ENCODE results near the gene MED23. TPM values are rescaled to one million over a fixed set of nuclear protein-coding genes. Genes with fewer than 3 reads are reported as not detected.
"Not testable (repeated sequence)": the region's sequence is repeated elsewhere in the genome, so short reads cannot be mapped to it uniquely, and the experiment has no call there.

Gene MED23
- total RNA-seq, 4 donors from 2014 or later = 17.1 to 21.2 (median 18.7) TPM

DNA sequence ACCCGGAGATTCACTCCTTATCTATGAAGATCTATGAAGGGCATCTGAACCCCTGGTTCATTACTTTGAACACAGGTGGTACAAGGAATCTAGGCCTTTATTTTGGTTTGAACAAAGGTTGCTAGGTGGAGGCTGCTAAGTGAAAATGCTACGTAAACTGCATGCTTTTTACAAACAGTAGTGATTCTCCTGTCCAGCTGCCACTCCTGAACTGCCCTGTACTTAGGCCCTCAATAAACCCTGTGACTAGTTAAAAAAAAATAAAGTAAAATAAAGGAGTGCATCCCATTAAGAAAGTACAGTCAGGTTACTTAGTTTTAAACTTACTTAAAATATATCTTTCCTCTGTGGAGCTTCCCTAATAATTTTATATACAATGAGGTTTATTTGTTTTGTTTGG, 82.7 kb downstream of the MED23 start:
- Histone ChIP-seq H3K27ac (replicated peaks in 1 of 4) (no peak overlapping the region), H3K4me1 (no peaks in the 10 kb centered on the region), H3K36me3 (no peaks in the 10 kb centered on the region), H3K9me3 (no peaks in the 10 kb centered on the region), H3K27me3 (no peaks in the 10 kb centered on the region), H3K4me3 (no peak overlapping the region)
- no peak for DNase-seq (ENCODE audit: extremely low spot score)
- WGBS = 92% methylated on average over 2 of the region's 2 CpGs
- TF ChIP-seq, protein P1, sequence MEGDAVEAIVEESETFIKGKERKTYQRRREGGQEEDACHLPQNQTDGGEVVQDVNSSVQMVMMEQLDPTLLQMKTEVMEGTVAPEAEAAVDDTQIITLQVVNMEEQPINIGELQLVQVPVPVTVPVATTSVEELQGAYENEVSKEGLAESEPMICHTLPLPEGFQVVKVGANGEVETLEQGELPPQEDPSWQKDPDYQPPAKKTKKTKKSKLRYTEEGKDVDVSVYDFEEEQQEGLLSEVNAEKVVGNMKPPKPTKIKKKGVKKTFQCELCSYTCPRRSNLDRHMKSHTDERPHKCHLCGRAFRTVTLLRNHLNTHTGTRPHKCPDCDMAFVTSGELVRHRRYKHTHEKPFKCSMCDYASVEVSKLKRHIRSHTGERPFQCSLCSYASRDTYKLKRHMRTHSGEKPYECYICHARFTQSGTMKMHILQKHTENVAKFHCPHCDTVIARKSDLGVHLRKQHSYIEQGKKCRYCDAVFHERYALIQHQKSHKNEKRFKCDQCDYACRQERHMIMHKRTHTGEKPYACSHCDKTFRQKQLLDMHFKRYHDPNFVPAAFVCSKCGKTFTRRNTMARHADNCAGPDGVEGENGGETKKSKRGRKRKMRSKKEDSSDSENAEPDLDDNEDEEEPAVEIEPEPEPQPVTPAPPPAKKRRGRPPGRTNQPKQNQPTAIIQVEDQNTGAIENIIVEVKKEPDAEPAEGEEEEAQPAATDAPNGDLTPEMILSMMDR (IDR thresholded peaks at IDR 0.05) = no peak
- TF ChIP-seq EP300 (IDR thresholded peaks at IDR 0.05) = no peak
- TF ChIP-seq POLR2AphosphoS5 (IDR thresholded peaks at IDR 0.05) = no peak
- TF ChIP-seq POLR2A (IDR thresholded peaks at IDR 0.05; ENCODE audit: low read depth) = no peak
- intact Hi-C loops (cut with DNase I) = no loop called here

DNA sequence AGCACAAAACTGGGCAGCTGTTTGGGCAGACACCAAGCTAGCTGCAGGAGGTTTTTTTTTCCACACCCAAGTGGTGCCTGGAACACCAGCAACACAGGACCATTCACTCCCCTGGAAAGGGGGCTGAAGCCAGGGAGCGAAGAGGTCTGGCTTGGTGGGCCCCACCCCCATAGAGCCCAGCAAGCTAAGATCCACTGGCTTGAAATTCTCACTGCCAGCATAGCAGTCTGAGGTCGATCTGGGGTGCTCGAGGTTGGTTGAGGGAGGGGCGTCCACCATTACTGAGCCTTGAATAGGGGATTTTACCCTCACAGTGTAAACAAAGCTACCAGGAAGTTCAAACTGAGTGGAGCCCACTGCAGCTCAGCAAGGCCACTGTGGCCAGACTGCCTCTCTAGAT, 89.4 kb downstream of the MED23 start:
- intact Hi-C loops (cut with DNase I); H3K27me3 ChIP-seq; H3K4me1 ChIP-seq; H3K36me3 ChIP-seq; H3K4me3 ChIP-seq; DNase-seq (ENCODE audit: extremely low spot score); H3K27ac ChIP-seq (replicated peaks in 1 of 4); H3K9me3 ChIP-seq: not testable (repeated sequence)
- 95% methylated on average over 3 of the region's 4 CpGs for WGBS

DNA sequence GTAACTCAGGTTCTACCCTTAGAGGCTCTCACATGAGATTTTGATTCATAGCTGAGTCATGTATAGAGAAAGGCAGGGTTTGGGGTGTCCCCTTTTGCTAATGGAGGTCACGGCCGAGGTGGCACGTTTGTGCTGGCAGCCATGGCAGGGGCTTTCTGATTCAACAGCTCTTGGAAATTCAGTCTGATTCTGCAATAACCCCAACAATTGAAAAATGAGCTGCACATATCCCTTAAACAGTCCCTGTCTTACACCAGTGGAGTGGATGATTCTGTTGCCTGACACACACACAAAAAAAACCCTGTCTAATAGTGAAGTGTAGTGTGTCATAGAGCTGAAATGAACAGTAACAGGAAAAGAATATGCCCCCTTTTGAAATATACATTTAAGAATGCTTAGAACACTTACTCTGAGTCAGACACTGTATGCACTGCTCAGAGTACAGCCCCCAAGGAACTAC, 95.4 kb downstream of the MED23 start:
- no peaks in the 10 kb centered on the region for H3K9me3 ChIP-seq
- no peaks in the 10 kb centered on the region for H3K36me3 ChIP-seq
- 84% methylated on average over 3 of the region's 3 CpGs for WGBS
- no peak for DNase-seq (ENCODE audit: extremely low spot score)
- no peaks in the 10 kb centered on the region for H3K4me1 ChIP-seq
- TF ChIP-seq, protein P1 (IDR thresholded peaks at IDR 0.05) = no peak
- TF ChIP-seq POLR2A (IDR thresholded peaks at IDR 0.05; ENCODE audit: low read depth) (no peak), POLR2AphosphoS5 (IDR thresholded peaks at IDR 0.05) (no peak), EP300 (IDR thresholded peaks at IDR 0.05) (no peak)
- no peak overlapping the region for H3K4me3 ChIP-seq
- H3K27ac ChIP-seq (replicated peaks in 1 of 4) = no peak overlapping the region
- intact Hi-C loops (cut with DNase I) = no loop called here
- no peaks in the 10 kb centered on the region for H3K27me3 ChIP-seq

DNA sequence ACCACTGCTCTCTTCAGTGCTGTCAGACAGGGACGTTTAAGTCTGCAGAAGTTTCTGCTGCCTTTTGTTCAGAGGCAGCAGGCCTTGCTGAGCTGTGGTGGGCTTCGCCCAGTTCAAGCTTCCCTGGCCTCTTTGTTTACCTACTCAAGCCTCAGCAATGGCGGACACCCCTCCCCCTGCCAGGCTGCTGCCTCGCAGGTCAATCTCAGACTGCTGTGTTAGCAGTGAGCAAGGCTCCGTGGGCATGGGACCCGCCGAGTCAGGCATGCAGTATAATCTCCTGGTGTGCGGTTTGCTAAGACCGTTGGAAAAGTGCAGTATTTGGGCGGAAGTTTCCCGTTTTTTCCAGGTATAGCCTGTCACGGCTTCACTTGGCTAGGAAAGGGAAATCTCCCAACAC, 96.4 kb downstream of the MED23 start:
- H3K27ac ChIP-seq (replicated peaks in 1 of 4); H3K36me3 ChIP-seq; intact Hi-C loops (cut with DNase I); H3K4me1 ChIP-seq; H3K27me3 ChIP-seq; H3K9me3 ChIP-seq; H3K4me3 ChIP-seq; DNase-seq (ENCODE audit: extremely low spot score): not testable (repeated sequence)
- 82% methylated on average over 12 of the region's 12 CpGs for WGBS

DNA sequence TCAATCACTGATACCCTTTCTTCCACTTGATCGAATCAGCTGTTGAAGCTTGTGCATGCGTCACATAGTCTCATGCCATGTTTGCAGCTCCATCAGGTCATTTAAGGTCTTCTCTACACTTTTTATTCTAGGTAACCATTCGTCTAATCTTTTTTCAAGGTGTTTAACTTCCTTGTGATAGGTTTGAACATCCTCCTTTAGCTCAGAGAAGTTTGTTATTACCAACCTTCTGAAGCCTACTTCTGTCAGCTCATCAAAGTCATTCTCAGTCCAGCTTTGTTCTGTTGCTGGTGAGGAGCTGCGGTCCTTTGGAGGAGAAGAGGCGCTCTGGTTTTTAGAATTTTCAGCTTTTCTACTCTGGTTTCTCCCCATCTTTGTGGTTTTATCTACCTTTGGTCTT, 97.1 kb downstream of the MED23 start:
- WGBS = 93% methylated on average over 5 of the region's 5 CpGs
- H3K36me3 ChIP-seq; H3K27me3 ChIP-seq; H3K4me3 ChIP-seq; H3K4me1 ChIP-seq; intact Hi-C loops (cut with DNase I); DNase-seq (ENCODE audit: extremely low spot score); H3K27ac ChIP-seq (replicated peaks in 1 of 4); H3K9me3 ChIP-seq: not testable (repeated sequence)

DNA sequence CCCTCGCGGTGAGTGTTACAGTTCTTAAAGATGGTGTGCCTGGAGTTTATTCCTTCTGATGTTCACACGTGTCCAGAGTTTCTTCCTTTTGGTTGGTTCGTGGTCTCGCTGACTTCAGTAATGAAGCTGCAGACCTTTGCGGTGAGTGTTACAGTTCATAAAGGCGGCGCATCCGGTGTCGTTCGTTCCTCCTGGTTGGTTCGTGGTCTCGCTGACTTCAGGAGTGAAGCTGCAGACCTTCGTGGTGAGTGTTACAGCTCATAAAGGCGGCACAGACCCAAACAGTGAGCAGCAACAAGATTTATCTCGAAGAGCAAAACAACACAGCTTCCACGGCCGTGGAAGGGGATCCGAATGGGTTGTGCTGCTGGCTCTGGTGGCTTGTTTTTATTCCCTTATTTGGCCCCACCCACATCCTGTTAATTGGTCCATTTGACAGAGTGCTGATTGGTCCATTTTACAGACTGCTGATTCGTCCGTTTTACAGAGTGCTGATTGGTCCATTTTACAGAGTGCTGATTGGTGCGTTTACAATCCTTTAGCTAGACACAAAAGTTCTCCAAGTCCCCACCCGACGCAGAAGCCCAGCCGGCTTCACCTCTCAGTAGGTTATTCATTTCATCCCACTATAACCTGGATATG, 103.2 kb downstream of the MED23 start:
- TF ChIP-seq POLR2A (IDR thresholded peaks at IDR 0.05; ENCODE audit: low read depth) (no peak), EP300 (IDR thresholded peaks at IDR 0.05) (no peak), POLR2AphosphoS5 (IDR thresholded peaks at IDR 0.05) (no peak)
- TF ChIP-seq, protein P1 (IDR thresholded peaks at IDR 0.05) = no peak
- H3K27ac ChIP-seq (replicated peaks in 1 of 4) = no peak overlapping the region
- WGBS = 89% methylated on average over 23 of the region's 25 CpGs

More for the DNA sequence above, 103.2 kb downstream of the MED23 start:
- no peaks in the 10 kb centered on the region for H3K36me3 ChIP-seq
- DNase-seq (ENCODE audit: extremely low spot score) = no peak
- no peaks in the 10 kb centered on the region for H3K27me3 ChIP-seq
- intact Hi-C loops (cut with DNase I) = no loop called here
- H3K9me3 ChIP-seq = no peaks in the 10 kb centered on the region
- no peaks in the 10 kb centered on the region for H3K4me1 ChIP-seq
- H3K4me3 ChIP-seq = no peak overlapping the region

All from esophagus muscularis mucosa (tissue), 4 donors.